HG02610 (cell line): Measurements from ENCODE around the gene STEAP3.

Experiments used
- ATAC-seq: cut with Tn5 transposase; IDR thresholded peaks from one replicate; pipeline ENCODE4 v1.9.1; 2021; ENCODE audit warnings: mild to moderate bottlenecking, moderate library complexity; ENCODE audit not compliant: unreplicated experiment

STEAP3 gene

GRCh38 chr2:119245841-119246230 is 22.2 kb downstream of the STEAP3 start:
- ATAC-seq, result no peak

GRCh38 chr2:119246884-119247843 is 23.5 kb downstream of the STEAP3 start:
- no peak for ATAC-seq

GRCh38 chr2:119247844-119248271 is 24.2 kb downstream of the STEAP3 start:
- ATAC-seq, result no peak

- ATAC-seq, result no peak
Measured at GRCh38 chr2:119248311-119248710, 24.7 kb downstream of the STEAP3 start.

GRCh38 chr2:119248751-119249150 is 25.1 kb downstream of the STEAP3 start:
- no peak for ATAC-seq

GRCh38 chr2:119249311-119249710 is 25.7 kb downstream of the STEAP3 start:
- no peak for ATAC-seq

- no peak for ATAC-seq
Measured at GRCh38 chr2:119249855-119250717, 26.5 kb downstream of the STEAP3 start.

GRCh38 chr2:119250718-119251290 is 27.2 kb downstream of the STEAP3 start:
- no peak for ATAC-seq

GRCh38 chr2:119251652-119252051 is 28.0 kb downstream of the STEAP3 start:
- ATAC-seq, result no peak

GRCh38 chr2:119252186-119253113 is 28.8 kb downstream of the STEAP3 start:
- no peak for ATAC-seq

- no peak for ATAC-seq
Measured at GRCh38 chr2:119253114-119253702, 29.6 kb downstream of the STEAP3 start.

GRCh38 chr2:119253760-119254600 is 30.3 kb downstream of the STEAP3 start:
- no peak for ATAC-seq

GRCh38 chr2:119254601-119255080 is 31.0 kb downstream of the STEAP3 start:
- no peak for ATAC-seq

- ATAC-seq, result no peak
Measured at GRCh38 chr2:119255760-119256581, 32.3 kb downstream of the STEAP3 start.

- no peak for ATAC-seq
Measured at GRCh38 chr2:119256582-119256921, 32.9 kb downstream of the STEAP3 start.

- ATAC-seq, result no peak
Measured at GRCh38 chr2:119257198-119257597, 33.6 kb downstream of the STEAP3 start.

- ATAC-seq, result no peak
Measured at GRCh38 chr2:119259296-119259860, 35.7 kb downstream of the STEAP3 start.
